HCT116 (cell line): ENCODE measurements around the gene HK3. TPM values are rescaled to one million over a fixed set of nuclear protein-coding genes. Genes with fewer than 3 reads are reported as not detected.

Source experiments
- ATAC-seq: fragments of 200-7000 bp; cut with Tn5 transposase; 2 replicates; pipeline ENCODE4 v1.9.1; 2020; ENCODE audit warnings: mild to moderate bottlenecking, moderate library complexity
- BruUV-seq: library from RNA; stranded (reverse); fragments of 400-500 nt; replicated peaks from 2 replicates; lab custom pipeline; 2021; lab: Mats Ljungman, UMichigan
- CTCF ChIA-PET: fragments of 300-600 bp; sonication (Branson Sonifier 250); formaldehyde crosslinking; loops from one replicate; lab custom pipeline; 2021; ENCODE audit warnings: antibody characterized with exemption; lab: Charles Lee
- POLR2A ChIA-PET: fragments of 300-600, 350-600 bp; sonication (Branson Sonifier 250); formaldehyde crosslinking; loops from one replicate; lab custom pipeline; 2021; ENCODE audit warnings: antibody characterized with exemption; lab: Charles Lee
- RAD21 ChIA-PET, 2 experiments: fragments of 300-600 bp; sonication (Branson Sonifier 250); formaldehyde crosslinking; loops; one replicate each; lab custom pipeline; 2023; ENCODE audit warnings: low total read pairs in 2 of 2; ENCODE audit not compliant: uncharacterized antibody in 2 of 2, unreplicated experiment in 2 of 2, low non-redundant PET in 1 of 2; lab: Charles Lee
- DNase-seq: peaks from one replicate; pipeline ENCODE4 v3.0.0-alpha.2; 2010; ENCODE audit warnings: low read depth, low spot score
- H2AFZ ChIP-seq: fragments of 200-600 bp; shearing (Covaris generic), sonication (generic); 2 replicates; pipeline ENCODE4 v1.6.1; 2017; ENCODE audit warnings: low read depth, mixed run types, mixed read lengths, antibody characterized with exemption, low read length; ENCODE audit not compliant: poor library complexity, severe bottlenecking
- H3K27ac ChIP-seq: 2 replicates; pipeline ENCODE4 v1.5.1; 2012; ENCODE audit warnings: low read depth, low read length
- H3K27me3 ChIP-seq: fragments of 200-600 bp; sonication (generic); 2 replicates; pipeline ENCODE4 v1.6.1; 2016; ENCODE audit warnings: mixed run types, low read length, mixed read lengths; ENCODE audit not compliant: insufficient read depth
- H3K36me3 ChIP-seq, 2 experiments: fragments of 200-500 bp in 1 of 2; fragments of 200-600 bp in 1 of 2; sonication (Bioruptor generic) in 1 of 2; sonication (generic) in 1 of 2; 2 replicates each; pipeline versions ENCODE4 v1.5.1 to v1.6.1; 2014 to 2016; ENCODE audit warnings: low read length in 2 of 2, inconsistent platforms in 1 of 2, mixed read lengths in 1 of 2, mixed run types in 1 of 2; ENCODE audit not compliant: insufficient read depth in 2 of 2, control insufficient read depth in 1 of 2
- H3K4me1 ChIP-seq, 2 experiments: fragments of 200-600 bp in 1 of 2; sonication (generic) in 1 of 2; 2 replicates each; pipeline versions ENCODE4 v1.5.1 to v1.6.1; 2012 to 2017; ENCODE audit warnings: low read length in 2 of 2, inconsistent platforms in 1 of 2, mild to moderate bottlenecking in 1 of 2, mixed read lengths in 1 of 2, mixed run types in 1 of 2, moderate library complexity in 1 of 2; ENCODE audit not compliant: insufficient read depth in 2 of 2, control insufficient read depth in 1 of 2
- H3K4me2 ChIP-seq: fragments of 200-600 bp; sonication (generic); 2 replicates; pipeline ENCODE4 v1.6.1; 2017; ENCODE audit warnings: mixed run types, low read length, mixed read lengths
- H3K4me3 ChIP-seq, 2 experiments: fragments of 200-600 bp in 1 of 2; sonication (generic) in 1 of 2; replicated peaks in 1 of 2; 2 replicates each; pipeline ENCODE4 v1.5.1; 2011 to 2016; ENCODE audit warnings: low read length in 2 of 2, control low read depth in 1 of 2, low read depth in 1 of 2, mild to moderate bottlenecking in 1 of 2, mixed read lengths in 1 of 2, mixed run types in 1 of 2
- H3K79me2 ChIP-seq: fragments of 200-600 bp; sonication (generic); 2 replicates; pipeline ENCODE4 v1.6.1; 2017; ENCODE audit warnings: mild to moderate bottlenecking, mixed run types, low read length, moderate library complexity, mixed read lengths; ENCODE audit not compliant: insufficient read depth
- H3K9ac ChIP-seq: fragments of 200-600 bp; sonication (generic); 2 replicates; pipeline ENCODE4 v1.6.1; 2016; ENCODE audit warnings: low read length, mixed read lengths
- H3K9me2 ChIP-seq: fragments of 200-600 bp; sonication (generic), shearing (Covaris generic); 2 replicates; pipeline ENCODE4 v1.6.1; 2017; ENCODE audit warnings: mixed run types, mild to moderate bottlenecking, moderate library complexity; ENCODE audit not compliant: insufficient read depth
- H3K9me3 ChIP-seq, 2 experiments: fragments of 200-500 bp in 1 of 2; fragments of 200-600 bp in 1 of 2; sonication (Bioruptor generic) in 1 of 2; sonication (generic) in 1 of 2; 2 replicates each; pipeline ENCODE4 v1.6.1; 2014 to 2017; ENCODE audit warnings: low read length in 2 of 2, mixed read lengths in 2 of 2, inconsistent platforms in 1 of 2, low read depth in 1 of 2, mild to moderate bottlenecking in 1 of 2, mixed run types in 1 of 2, moderate library complexity in 1 of 2; ENCODE audit not compliant: control insufficient read depth in 1 of 2, insufficient read depth in 1 of 2
- H4K20me1 ChIP-seq: fragments of 200-600 bp; sonication (generic), shearing (Covaris generic); 2 replicates; pipeline ENCODE4 v1.6.1; 2017; ENCODE audit warnings: mixed run types, mild to moderate bottlenecking, moderate library complexity; ENCODE audit not compliant: insufficient read depth
- CBX3 ChIP-seq: IDR thresholded peaks from 2 replicates; pipeline ENCODE4 v1.6.1; 2012; ENCODE audit warnings: low read depth
- EGR1 ChIP-seq: IDR thresholded peaks from 2 replicates; pipeline ENCODE4 v1.6.1; 2012; ENCODE audit warnings: low read depth
- JUND ChIP-seq: IDR thresholded peaks from 2 replicates; pipeline ENCODE4 v1.6.1; 2012
- POLR2AphosphoS5 ChIP-seq: IDR thresholded peaks from 2 replicates; pipeline ENCODE4 v1.6.1; 2011; ENCODE audit warnings: mild to moderate bottlenecking, low read depth, low read length, moderate library complexity
- SIN3A ChIP-seq: IDR thresholded peaks from 2 replicates; pipeline ENCODE4 v1.6.1; 2012; ENCODE audit warnings: low read depth
- SP1 ChIP-seq: IDR thresholded peaks from 2 replicates; pipeline ENCODE4 v1.6.1; 2012; ENCODE audit warnings: low read depth
- SRF ChIP-seq: IDR thresholded peaks from 2 replicates; pipeline ENCODE4 v1.6.1; 2012; ENCODE audit warnings: low read depth
- intact Hi-C: fragments of 100-400 bp; cut with micrococcal nuclease; formaldehyde crosslinking; loops from 2 replicates; pipeline ENCODE4 v1.10.0; 2022
- total RNA-seq: library from RNA; stranded (reverse); gene quantifications from one replicate; pipeline ENCODE4 v1.2.1, GENCODE V29; 2021; ENCODE audit not compliant: unreplicated experiment

Gene HK3
- total RNA-seq, 1 experiment from 2014 or later: 0.30 TPM

DNA sequence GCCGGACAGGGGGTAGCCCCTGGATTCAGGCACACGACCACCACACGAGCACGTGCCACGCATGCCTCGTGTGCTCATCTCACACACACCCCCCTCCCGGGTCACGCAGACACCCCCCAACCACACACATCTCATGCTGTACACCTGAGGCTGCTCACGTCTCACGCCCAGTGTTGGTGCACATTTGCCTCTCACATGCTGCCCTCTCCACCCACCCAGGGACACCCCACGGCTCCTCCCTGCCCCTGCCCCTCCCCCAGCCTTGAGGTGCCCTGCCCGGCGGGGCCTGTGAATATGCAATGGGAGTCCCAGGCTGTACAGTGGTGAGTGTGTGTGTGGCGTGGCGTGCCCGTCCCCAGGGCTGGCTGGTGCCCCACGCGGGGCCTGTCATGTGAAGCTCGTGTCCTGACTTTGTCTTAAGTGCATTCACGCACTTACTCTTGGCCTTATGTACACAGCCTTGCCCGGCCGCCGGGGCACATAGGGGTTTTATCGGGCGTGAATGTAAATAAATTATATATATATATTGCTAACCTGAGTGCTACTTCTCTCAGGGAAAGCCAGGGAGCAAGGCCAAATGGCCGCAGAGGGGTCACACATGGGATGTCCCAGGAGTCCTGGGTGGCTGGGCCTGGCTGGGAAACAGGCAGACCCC is 18.7 kb downstream of the HK3 start:
- no peak for DNase-seq
- no peaks in the 10 kb centered on the region for H3K79me2 ChIP-seq
- intact Hi-C loops: no loop called here

DNA sequence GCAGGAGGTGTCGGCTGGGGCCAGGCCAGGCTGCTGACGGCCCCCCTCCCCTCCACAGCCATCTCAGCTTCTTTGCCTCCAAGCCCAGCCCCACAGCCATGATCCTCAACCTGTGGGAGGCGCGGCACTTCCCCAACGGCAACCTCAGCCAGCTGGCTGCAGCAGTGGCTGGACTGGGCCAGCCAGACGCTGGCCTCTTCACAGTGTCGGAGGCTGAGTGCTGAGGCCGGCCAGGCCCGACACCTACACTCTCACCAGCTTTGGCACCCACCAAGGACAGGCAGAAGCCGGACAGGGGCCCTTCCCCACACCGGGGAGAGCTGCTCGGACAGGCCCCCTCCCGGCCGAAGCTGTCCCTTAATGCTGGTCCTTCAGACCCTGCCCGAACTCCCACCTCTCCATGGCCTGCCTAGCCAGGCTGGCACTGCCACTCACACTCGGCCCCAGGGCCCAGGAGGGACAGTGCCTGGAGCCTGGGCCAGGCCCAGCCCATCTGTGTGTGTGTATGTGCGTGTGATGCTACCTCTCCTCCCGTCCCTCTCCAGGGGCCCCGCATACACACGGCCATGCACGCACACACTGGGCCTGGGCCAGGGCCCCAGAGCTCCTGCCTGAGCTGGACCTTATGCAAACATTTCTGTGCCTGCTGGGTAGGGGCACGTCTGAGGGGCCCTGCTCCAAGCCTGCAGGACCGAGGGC is 19.3 kb downstream of the HK3 start:
- no peak for ATAC-seq
- DNase-seq: no peak
- intact Hi-C loops: no loop called here
- no peaks in the 10 kb centered on the region for H3K9me3 ChIP-seq
- no peak overlapping the region for H2AFZ ChIP-seq
- no peak overlapping the region for H3K9ac ChIP-seq
- POLR2A ChIA-PET: no interaction called here
- RAD21 ChIA-PET: no interaction called here
- no peaks in the 10 kb centered on the region for H3K4me1 ChIP-seq
- no peak overlapping the region for H3K4me3 ChIP-seq
- H3K27ac ChIP-seq: no peak overlapping the region
- H4K20me1 ChIP-seq: no peaks in the 10 kb centered on the region
- no peaks in the 10 kb centered on the region for H3K79me2 ChIP-seq
- TF ChIP-seq SRF (no peak), JUND (no peak), EGR1 (no peak), CBX3 (no peak), SIN3A (no peak)
- H3K4me2 ChIP-seq: no peak overlapping the region
- no peaks in the 10 kb centered on the region for H3K27me3 ChIP-seq
- no TSS peak for BruUV-seq
- H3K36me3 ChIP-seq: no peaks in the 10 kb centered on the region
- CTCF ChIA-PET: no interaction called here
- no peaks in the 10 kb centered on the region for H3K9me2 ChIP-seq

More for the DNA sequence above, 18.7 kb downstream of the HK3 start:
- ATAC-seq: no peak
- Histone ChIP-seq H3K36me3 (no peaks in the 10 kb centered on the region), H3K4me2 (no peak overlapping the region), H4K20me1 (no peaks in the 10 kb centered on the region), H3K27ac (no peak overlapping the region), H3K27me3 (no peaks in the 10 kb centered on the region), H3K4me3 (no peak overlapping the region), H3K4me1 (no peaks in the 10 kb centered on the region), H3K9ac (no peak overlapping the region), H3K9me3 (no peaks in the 10 kb centered on the region), H2AFZ (no peak overlapping the region), H3K9me2 (no peaks in the 10 kb centered on the region)
- CTCF ChIA-PET: no interaction called here
- no peak for TF ChIP-seq POLR2AphosphoS5
- TF ChIP-seq SP1: no peak
- no TSS peak for BruUV-seq
- POLR2A ChIA-PET: no interaction called here
- RAD21 ChIA-PET: no interaction called here
